ENCODE results near the gene CDH2.

CDH2 gene

DNA sequence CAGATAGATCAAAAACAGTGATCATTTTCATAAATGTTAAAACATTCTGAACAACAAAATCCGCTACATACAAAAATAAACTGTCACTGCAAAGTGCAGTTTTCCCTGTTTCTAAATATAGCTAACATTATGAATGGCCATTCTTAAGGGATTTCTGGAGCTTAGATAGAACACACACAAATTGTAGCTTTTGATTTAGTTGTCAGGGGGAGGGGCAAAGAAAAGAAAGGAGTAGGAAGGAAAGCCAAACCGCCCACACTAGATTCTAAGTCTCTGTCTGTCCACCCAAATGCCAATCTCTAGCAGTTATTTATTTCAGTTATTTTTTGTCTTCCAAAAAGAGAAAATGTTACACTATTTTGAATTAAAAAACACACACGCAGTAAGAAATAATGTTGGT is 182.4 kb downstream of the CDH2 start:
- no peak for DNase-seq
- ATAC-seq = no peak

- ATAC-seq (no peak), DNase-seq (no peak)
Measured at GRCh38 chr18:27991391-27991790, 185.5 kb downstream of the CDH2 start.

DNA sequence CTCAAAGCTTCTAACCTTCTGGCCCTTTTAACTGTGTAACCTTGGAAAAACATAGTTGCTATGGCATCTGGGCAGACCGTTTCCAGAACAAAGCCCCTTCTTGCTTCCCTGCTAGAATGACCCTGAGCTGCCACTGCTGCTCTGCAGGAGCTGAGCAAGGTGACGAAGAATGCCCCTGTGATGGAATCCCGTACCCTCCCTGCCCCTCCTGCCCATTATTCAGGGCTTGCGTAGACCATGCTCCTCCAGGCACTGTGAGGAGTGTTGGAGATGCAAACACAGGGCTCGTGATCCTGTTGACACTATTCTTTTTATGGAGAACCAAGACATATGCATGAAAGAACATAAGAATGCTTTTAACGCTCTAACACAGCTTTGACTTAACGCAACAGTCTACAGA is 191.1 kb downstream of the CDH2 start:
- no peak for DNase-seq
- ATAC-seq = no peak

- ATAC-seq (no peak), DNase-seq (no peak)
Measured at GRCh38 chr18:27983780-27984179, 193.2 kb downstream of the CDH2 start.

- no peak for ATAC-seq
- DNase-seq = no peak
Measured at GRCh38 chr18:27976806-27977408, 200.0 kb downstream of the CDH2 start.

- no peak for DNase-seq
Measured at GRCh38 chr18:27970321-27970720, 206.6 kb downstream of the CDH2 start.

GRCh38 chr18:27969206-27969605 is 207.7 kb downstream of the CDH2 start:
- ATAC-seq (no peak), DNase-seq (no peak)

More at GRCh38 chr18:27970321-27970720, 206.6 kb downstream of the CDH2 start:
- no peak for ATAC-seq

- no peak for DNase-seq
- ATAC-seq = no peak
Measured at GRCh38 chr18:27967913-27968824, 208.8 kb downstream of the CDH2 start.

- DNase-seq = no peak
- no peak for ATAC-seq
Measured at GRCh38 chr18:27966881-27967280, 210.0 kb downstream of the CDH2 start.

DNA sequence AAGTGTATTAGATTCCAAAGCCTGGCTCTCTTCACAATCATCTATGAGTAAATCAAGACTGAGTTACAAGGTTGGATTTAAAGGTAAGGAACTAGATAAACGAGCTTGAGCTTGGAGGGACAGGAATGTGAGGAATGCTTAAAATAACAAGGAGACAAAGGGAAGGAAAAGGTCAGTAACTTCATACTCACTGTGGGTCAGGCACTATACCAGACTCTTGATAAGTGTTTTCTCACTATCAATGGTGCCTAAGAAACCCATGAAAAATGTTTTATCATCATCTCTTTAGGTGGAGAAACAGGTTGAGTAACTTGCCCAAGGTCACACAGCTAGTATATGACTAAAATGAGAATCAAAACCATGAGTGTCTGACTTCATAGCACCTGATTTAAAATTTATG is 212.1 kb downstream of the CDH2 start:
- no peak for ATAC-seq
- no peak for DNase-seq

DNA sequence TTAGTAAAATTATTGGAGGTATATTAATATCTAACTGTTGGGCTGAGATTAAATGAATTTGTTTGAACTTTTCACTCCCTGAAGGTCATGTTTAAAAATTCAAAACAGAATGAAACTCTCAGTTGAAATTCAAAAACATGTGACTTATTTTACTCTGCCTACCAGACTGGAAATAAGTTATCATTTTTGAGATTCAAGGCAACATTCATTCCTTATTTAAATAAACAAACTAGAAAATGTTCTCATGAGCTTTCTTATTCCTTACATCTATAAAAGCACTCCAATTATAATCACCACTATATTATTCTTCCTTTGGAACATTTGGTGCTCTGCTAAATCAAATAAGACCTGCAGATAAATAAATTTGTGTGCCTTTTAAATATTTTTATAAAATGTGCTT is 217.8 kb downstream of the CDH2 start:
- ATAC-seq (no peak), DNase-seq (no peak)

DNA sequence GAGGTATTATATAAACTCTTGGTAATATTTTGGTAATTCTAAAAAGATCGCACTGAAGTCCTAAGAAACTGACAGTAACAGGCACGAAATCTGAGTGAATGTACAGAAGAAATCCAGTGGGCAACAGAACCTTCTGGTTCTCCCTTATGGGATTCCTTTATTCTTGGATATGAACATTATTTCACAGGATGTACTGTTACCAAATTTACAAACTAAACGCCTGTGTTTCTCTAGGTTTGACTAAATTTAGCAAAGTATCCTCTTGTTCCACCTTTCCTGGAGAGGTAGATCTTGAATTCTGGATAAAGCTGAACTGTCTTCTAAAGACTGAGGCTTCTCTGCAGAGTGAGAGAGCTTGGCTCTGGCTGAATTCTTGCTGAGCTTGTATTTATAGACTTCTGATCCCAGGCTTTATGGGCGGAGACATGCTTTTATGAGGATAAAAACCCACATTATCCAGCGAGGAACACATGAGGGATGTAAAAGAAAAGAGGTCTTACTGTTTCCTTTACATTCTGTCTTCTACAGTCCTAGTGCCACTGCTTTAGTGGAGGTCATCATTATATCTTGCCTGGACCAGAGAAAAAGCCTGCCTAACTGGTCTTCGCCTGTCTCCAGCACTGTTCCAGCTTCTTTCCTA is 220.8 kb downstream of the CDH2 start:
- ATAC-seq (no peak), DNase-seq (no peak)

DNA sequence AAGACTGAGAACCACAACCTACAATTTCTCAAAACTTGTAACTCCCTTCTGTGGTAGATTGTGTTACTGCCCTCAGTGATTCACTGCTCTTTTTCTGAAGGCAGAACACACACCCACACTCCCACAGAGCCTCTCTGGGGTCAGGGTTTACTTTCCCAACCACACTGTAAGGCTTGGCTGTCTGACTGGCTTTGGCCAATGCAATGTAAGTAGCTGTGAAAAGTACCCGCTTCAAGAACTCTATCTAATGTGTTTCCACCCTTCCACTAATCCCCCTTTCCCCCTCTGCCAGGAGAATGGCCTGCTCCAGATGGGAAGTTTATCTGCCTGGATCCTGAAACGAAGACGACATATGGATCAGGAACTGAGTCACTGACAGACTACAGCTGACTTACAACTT is 222.7 kb downstream of the CDH2 start:
- no peak for DNase-seq
- no peak for ATAC-seq

DNA sequence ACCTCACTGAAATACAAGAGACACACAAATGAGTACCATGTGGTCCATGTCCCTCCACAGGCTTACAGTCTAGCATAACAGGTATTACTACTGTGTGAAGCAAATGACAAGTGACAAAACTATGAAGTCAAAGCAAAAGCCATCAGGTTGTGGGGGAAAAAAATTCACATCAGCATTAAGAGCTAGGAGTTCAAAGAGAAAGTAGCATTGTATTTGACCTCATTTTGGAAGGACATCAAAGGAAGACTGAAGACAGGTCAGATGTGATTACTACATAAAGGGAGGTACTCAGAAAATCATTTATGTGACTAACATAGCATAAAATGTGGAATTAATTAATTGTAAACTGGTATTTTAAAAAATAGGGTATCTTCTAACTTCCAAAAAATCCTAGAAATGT is 224.2 kb downstream of the CDH2 start:
- DNase-seq (no peak), ATAC-seq (no peak)

DNA sequence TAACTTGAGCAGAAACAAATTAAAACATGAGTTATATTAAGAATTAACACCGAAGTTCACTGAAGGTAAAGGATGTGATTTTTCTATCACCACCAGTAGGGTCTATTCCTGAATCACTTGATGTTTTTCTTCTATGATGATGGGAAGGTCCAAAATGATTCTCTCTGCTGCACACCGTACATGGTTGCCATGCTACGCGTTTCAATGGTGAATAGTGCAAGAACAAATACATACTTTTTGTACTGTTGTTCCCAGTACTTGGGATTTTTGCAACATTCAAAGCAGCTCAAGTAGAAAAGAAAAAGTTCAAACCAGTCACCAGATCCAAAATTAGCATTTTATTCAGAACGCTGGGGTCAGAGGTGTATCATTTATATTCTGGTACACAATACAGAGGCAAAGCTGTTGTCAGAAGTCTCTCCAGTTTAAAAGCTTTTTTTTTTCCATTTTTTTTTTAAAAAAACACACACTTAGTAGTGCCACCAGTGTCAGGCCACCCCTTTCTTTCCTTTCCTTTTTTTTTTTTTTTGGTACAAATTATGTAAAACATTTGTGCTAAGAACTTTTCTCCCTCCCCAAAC is 226.2 kb downstream of the CDH2 start:
- ATAC-seq (no peak), DNase-seq (no peak)

DNA sequence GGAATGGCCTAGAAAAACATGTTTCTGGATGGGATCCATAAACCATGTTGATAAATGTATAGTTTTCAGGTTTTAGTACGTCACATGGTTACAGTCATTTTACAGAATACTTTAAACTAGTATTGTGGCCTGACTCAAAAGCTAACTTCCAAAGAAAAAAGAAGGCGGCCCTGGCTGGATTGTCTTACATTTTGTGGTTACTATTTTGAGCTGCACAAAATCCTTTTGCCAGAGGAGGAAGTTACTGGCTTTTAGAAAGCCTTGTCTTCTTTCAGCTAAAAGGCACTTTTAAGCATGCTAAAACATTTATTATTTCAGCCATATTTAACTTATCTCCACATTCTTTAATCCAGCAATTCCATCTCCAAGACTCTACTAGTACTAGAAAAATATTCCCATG is 227.9 kb downstream of the CDH2 start:
- no peak for ATAC-seq
- DNase-seq = no peak

DNA sequence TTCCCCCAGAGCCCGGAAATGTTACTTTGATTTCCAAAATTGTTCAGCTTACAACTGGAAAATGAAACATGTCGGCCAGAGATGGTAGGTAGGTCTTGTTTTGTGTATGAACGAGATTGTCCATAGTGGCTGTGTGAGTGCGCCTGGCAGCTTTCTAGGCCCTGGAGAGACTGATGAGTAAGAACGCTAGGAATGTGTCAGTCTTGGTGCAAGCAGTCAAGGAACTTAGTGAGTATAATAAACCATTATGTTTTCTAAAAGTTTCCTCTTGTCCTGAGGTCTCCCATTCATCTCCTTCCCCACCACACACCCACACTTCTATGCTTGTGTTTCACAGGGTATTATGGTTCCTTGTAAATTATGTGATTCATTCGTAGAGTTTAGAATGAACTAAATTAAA is 234.2 kb downstream of the CDH2 start:
- no peak for ATAC-seq
- no peak for DNase-seq

DNA sequence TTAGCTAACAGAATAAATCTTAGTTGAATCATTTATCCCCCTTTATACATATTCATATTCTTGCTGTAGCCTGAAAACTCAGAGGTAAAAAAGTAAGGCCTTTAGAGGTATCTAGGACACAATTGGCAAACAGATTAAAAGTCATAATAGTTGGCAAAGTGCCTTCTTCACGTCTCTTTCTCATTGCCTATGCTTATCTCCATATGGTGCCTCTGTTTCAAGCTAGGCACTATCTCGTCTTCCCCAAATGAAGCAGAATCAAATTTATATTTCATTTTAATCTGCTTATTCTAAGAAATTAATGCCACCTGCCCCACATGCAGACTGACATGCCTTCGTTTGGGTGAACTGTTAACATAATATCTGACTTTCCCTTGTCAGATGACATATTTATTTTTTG is 245.4 kb downstream of the CDH2 start:
- ATAC-seq = no peak
- DNase-seq = no peak

DNA sequence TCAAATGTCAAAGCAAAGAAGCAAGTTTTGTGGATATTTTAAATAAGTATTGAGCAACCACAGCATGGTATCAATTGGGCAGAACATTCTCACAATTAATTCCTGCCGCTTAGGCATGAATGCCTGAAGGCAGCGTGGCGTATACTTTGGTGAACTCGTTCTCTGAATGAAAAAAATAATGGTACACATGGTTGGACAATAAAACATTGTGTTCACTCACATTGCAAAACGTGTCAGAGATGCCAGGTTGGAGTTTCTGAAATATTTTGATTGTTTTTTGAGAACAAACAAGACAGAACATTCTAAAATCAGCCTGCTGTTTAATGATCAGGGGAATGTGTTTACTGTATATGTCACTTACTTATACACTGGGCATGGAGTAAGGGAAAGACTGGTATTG is 254.2 kb downstream of the CDH2 start:
- ATAC-seq (no peak), DNase-seq (no peak)

DNA sequence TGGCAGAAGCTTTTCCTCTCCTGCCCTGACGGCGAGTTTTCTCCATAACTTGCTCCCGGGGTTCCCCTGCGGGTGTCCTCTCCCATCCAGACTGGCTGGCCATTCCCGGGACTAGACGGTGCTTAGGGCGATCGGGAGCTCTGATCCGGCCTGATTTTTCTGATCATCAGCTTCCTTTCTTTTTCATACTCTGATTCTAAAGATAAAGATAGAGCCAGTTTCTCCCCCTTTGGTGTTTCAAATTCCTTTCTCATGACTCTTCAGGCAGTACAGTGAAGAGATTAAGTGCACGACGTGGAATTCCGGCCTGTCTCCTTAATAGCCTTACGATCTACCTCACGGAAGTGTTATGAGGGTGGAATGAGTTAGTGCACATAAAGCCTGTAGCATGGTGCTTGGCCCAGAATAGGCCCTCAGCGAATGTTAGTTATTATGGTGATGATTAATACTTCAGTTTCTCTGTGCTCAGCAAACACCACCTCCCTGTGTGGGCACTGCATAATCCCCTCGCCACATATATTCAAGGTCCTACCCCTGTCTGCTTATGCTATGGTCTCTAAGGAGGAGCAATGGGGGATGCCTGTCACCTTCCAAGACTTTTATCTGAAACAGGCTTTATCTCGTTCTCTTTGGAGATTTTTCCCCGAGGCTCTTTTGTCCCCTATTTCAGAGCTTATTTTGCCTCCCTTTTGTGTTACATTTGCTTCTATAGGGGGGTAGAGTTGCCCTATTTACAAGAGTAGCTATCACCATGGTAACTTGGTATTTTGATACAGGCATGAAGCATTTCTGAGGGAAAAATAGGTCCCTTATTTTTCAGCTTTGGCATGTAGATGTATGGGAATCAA is 254.8 kb downstream of the CDH2 start:
- no peak for ATAC-seq
- no peak for DNase-seq

- no peak for ATAC-seq
Measured at GRCh38 chr18:27921392-27921791, 255.5 kb downstream of the CDH2 start.

DNA sequence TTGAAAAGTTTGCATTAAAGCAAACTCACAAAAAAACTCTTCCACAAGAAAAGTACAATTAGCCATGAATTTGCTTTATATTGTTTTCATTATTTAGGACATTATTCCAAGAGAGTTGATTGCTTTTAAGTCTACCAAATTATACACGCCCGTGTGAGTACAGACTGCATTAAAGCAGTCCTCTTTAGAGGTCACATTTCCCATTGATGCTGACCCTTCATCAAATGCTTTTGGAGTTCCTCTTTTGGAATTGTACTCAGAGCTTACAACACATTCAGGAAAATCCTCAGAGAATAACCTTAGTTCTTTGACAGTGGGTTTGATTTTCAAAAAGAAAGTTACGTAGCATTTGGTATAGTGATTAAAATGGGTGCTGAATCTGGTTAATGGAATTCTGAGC is 256.1 kb downstream of the CDH2 start:
- ATAC-seq (no peak), DNase-seq (no peak)

More at GRCh38 chr18:27921392-27921791, 255.5 kb downstream of the CDH2 start:
- no peak for DNase-seq

All from stimulated activated naive CD8-positive, alpha-beta T cell treated with anti-CD3 and anti-CD28 coated beads, Interleukin-15, Interleukin-2, amounts not matched to agents 100 U/mL and 50 U/mL, for 24 hours (primary cell).